NB4 (cell line): ENCODE measurements around the gene CCDC9B.

Experiments
- CTCF ChIP-seq: IDR thresholded peaks from one replicate; pipeline ENCODE4 v1.5.1; 2012; ENCODE audit warnings: low read depth, low read length
- POLR2A ChIP-seq: IDR thresholded peaks from 2 replicates; pipeline ENCODE4 v1.6.1; 2011; ENCODE audit warnings: mild to moderate bottlenecking; ENCODE audit not compliant: insufficient read length; ENCODE audit errors: extremely low read depth

- TF ChIP-seq POLR2A (no peak), CTCF (no peak)
Observed at GRCh38 chr15:40335938-40336743, 4.6 kb downstream of the CCDC9B start.
